ENCODE data around the gene SOX11.

SOX11 gene

DNA sequence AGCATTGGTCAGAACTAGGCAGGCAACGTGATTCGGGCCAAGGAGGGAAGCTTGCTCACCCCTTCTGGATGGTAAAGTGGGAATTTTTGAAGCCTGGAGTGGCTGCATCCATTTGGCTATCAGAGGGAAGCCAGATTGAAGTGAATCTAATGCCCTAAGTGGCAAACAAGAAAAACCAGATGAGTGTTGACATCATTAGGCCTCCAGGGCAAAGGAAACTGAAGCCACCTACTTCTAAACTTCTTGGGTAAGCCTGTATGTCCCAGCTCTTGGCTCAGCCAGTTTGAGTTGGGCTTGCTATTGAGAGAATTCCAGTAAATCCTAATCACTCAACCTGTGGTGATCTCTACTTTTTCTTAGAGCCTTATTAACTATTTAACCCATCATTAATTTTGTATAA, 20.9 kb downstream of the SOX11 start:
- Histone ChIP-seq H3K4me3 (ENCODE audit: low read depth in 1 of 5, low read length in 5 of 5) (no peak overlapping the region), H3K9me3 (ENCODE audit: control insufficient read depth in 5 of 5, low read length in 5 of 5) (peaks cover 0 to 2% (median 0%) of the 10 kb centered on the region in 5 donors), H3K27me3 (ENCODE audit: control insufficient read depth in 5 of 5, insufficient read depth in 4 of 5, low read length in 5 of 5) (peaks cover 0 to 6% (median 0%) of the 10 kb centered on the region in 5 donors), H3K9ac (ENCODE audit: low read length in 5 of 5) (no peak overlapping the region), H3K27ac (ENCODE audit: low read depth, low read length) (no peak overlapping the region), H3K36me3 (ENCODE audit: control insufficient read depth in 5 of 5, insufficient read depth in 5 of 5, low read length in 5 of 5) (no peaks in the 10 kb centered on the region), H3K4me1 (ENCODE audit: control insufficient read depth in 5 of 5, insufficient read depth in 5 of 5, low read length in 5 of 5) (no peaks in the 10 kb centered on the region)

DNA sequence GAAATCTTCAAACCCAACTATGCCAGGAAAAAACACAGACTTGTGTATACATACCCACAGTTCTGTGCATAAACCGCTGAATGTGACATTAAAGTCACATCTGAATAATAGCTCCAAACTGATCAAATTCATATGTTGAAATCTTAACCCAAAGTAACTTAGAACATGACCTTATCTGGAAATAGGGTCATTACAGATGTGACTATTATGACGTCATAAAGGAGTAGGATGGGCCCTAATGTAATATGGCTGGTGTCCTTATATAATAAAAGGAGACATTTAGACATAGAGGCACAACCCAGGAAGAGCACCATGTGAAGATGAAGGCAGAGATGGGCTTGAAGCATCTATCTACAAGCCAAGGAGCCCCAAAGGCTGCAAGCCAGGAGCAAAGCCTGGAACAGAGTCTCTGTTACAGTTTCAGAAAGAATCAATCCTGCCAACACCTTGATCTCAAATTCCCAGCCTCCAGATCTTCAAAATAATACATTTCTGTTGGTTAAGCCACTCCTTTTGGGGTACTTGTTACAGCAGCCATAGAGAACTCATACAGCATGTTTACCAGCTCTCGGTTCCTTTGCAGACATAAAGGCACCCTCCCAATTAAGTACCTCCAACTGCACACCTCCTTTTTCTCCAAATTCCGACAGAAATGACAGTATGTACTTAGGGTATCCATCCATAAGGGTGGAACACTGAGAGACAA, 27.6 kb downstream of the SOX11 start:
- peaks cover 0 to 10% (median 4%) of the 10 kb centered on the region in 5 donors for H3K9me3 ChIP-seq (ENCODE audit: control insufficient read depth in 5 of 5, low read length in 5 of 5)

DNA sequence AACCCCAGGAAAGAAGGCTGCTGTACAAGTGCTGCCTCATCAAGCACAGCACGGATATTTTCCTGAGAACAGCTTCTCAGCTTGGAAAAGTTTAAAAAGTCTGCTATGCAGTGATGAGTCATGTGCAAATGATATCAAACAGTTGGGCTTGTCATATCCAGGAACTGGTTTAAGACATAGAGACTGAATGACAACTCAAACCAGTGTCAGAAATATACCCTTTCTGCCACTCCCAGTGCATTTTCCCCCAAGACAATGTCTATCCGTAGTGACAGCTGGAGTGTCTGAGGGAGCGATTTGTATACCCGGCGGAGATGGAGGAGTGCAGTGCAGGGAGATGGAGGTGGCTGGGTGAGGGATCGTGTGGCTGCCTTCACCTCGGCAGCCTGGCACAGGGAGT, 28.2 kb downstream of the SOX11 start:
- H3K4me1 ChIP-seq (ENCODE audit: control insufficient read depth in 5 of 5, insufficient read depth in 5 of 5, low read length in 5 of 5) = no peaks in the 10 kb centered on the region
- H3K4me3 ChIP-seq (ENCODE audit: low read depth in 1 of 5, low read length in 5 of 5) = no peak overlapping the region
- no peaks in the 10 kb centered on the region for H3K36me3 ChIP-seq (ENCODE audit: control insufficient read depth in 5 of 5, insufficient read depth in 5 of 5, low read length in 5 of 5)
- H3K27me3 ChIP-seq (ENCODE audit: control insufficient read depth in 5 of 5, insufficient read depth in 4 of 5, low read length in 5 of 5) = peaks cover 0 to 4% (median 2%) of the 10 kb centered on the region in 5 donors
- H3K9ac ChIP-seq (ENCODE audit: low read length in 5 of 5) = no peak overlapping the region
- peaks cover 0 to 10% (median 4%) of the 10 kb centered on the region in 5 donors for H3K9me3 ChIP-seq (ENCODE audit: control insufficient read depth in 5 of 5, low read length in 5 of 5)
- no peak overlapping the region for H3K27ac ChIP-seq (ENCODE audit: low read depth, low read length)

More for the DNA sequence above, 27.6 kb downstream of the SOX11 start:
- Histone ChIP-seq H3K27me3 (ENCODE audit: control insufficient read depth in 5 of 5, insufficient read depth in 4 of 5, low read length in 5 of 5) (peaks cover 0 to 4% (median 2%) of the 10 kb centered on the region in 5 donors), H3K4me1 (ENCODE audit: control insufficient read depth in 5 of 5, insufficient read depth in 5 of 5, low read length in 5 of 5) (no peaks in the 10 kb centered on the region), H3K4me3 (ENCODE audit: low read depth in 1 of 5, low read length in 5 of 5) (no peak overlapping the region), H3K27ac (ENCODE audit: low read depth, low read length) (no peak overlapping the region), H3K9ac (ENCODE audit: low read length in 5 of 5) (no peak overlapping the region), H3K36me3 (ENCODE audit: control insufficient read depth in 5 of 5, insufficient read depth in 5 of 5, low read length in 5 of 5) (no peaks in the 10 kb centered on the region)

DNA sequence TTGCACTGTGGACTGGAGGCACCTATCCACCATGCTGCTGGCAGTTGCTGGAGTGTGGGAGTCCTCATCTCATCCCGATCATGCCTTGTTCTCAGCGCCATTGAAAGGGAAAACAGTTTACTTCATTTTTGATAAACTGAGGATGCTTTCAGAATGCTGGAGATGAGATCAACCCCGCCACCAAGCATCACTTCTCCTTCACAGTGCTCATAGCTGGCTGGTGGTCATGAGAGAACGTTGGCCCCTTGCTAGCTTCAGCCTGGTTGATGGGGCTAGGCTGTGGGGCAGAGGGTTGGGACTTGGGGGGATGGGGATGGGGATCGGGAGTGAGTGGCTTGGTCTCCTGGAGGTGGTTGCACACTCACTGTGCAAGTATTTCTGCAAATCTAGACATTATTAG, 30.1 kb downstream of the SOX11 start:
- H3K27me3 ChIP-seq (ENCODE audit: control insufficient read depth in 5 of 5, insufficient read depth in 4 of 5, low read length in 5 of 5) = peaks cover 0 to 6% (median 3%) of the 10 kb centered on the region in 5 donors
- H3K27ac ChIP-seq (ENCODE audit: low read depth, low read length) = no peak overlapping the region
- peaks cover 0 to 7% (median 4%) of the 10 kb centered on the region in 5 donors for H3K4me1 ChIP-seq (ENCODE audit: control insufficient read depth in 5 of 5, insufficient read depth in 5 of 5, low read length in 5 of 5)
- no peak overlapping the region for H3K9ac ChIP-seq (ENCODE audit: low read length in 5 of 5)
- peaks cover 0 to 10% (median 4%) of the 10 kb centered on the region in 5 donors for H3K9me3 ChIP-seq (ENCODE audit: control insufficient read depth in 5 of 5, low read length in 5 of 5)
- H3K4me3 ChIP-seq (ENCODE audit: low read depth in 1 of 5, low read length in 5 of 5) = no peak overlapping the region
- H3K36me3 ChIP-seq (ENCODE audit: control insufficient read depth in 5 of 5, insufficient read depth in 5 of 5, low read length in 5 of 5) = no peaks in the 10 kb centered on the region

DNA sequence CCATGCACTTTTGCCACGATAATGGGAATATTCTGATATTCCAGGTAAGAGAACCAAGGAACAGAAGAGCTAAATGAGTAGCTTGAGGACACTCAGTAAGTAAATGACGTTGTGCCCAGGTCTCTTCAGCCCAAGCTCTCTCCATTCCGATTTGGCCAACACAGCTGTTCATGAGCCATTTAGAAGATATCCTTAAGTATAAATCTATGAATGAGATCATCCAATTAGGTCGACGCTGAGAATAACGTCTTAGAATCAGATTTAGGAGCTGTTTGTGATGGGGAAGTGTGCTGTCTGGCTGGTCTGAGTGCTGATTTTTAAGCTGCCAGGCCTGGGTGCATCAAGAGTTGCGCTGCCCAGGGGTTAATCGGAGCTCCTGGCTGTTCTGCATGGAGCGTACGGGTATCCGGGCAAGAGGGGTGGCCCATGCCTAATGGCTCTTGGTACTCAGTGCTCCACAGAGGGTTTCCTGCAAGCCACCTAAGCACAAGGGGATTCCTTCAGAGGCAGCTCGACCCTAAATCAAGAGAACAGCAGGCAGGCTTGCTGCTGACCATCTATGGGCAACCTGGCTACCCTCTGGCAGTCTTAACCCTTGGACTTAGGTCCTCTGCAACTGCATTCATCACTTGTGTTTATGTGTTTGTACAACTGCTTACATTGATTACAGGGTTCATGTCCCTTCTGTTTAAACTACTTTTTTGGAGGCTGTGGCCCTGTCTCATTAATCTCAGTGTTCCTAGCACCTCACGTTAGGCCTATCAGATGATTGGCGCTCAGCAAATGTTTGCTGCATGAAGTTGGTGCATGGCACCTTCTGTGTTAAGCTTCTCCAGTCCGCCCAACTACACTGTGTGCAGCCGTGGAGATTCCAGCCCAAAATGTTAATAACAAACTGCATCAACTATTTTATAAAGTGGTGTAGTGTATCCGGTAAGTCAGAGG, 31.9 kb downstream of the SOX11 start:
- Histone ChIP-seq H3K9ac (ENCODE audit: low read length in 5 of 5) (no peak overlapping the region), H3K27me3 (ENCODE audit: control insufficient read depth in 5 of 5, insufficient read depth in 4 of 5, low read length in 5 of 5) (peaks cover 0 to 3% (median 2%) of the 10 kb centered on the region in 5 donors), H3K27ac (ENCODE audit: low read depth, low read length) (no peak overlapping the region), H3K4me1 (ENCODE audit: control insufficient read depth in 5 of 5, insufficient read depth in 5 of 5, low read length in 5 of 5) (peaks cover 0 to 7% (median 4%) of the 10 kb centered on the region in 5 donors), H3K9me3 (ENCODE audit: control insufficient read depth in 5 of 5, low read length in 5 of 5) (peaks cover 0 to 8% (median 0%) of the 10 kb centered on the region in 5 donors), H3K4me3 (ENCODE audit: low read depth in 1 of 5, low read length in 5 of 5) (no peak overlapping the region), H3K36me3 (ENCODE audit: control insufficient read depth in 5 of 5, insufficient read depth in 5 of 5, low read length in 5 of 5) (no peaks in the 10 kb centered on the region)

DNA sequence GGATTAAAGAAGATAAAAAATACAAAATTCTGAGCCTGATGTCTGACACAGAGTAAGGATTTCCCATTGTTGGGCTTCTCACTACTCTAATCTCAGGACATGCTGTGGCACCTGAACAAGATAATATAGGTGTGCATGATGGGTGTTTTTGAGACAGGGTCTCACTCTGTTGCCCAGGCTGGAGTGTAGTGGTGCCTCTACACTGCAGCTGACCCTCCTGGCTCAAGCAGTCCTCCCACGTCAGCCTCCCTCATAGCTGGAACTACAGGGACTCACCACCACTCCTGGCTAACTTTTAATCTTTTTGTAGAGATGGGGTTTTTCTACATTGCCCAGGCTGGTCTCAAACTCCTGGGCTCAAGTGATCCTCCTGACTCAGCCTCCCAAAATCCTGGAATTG, 32.9 kb downstream of the SOX11 start:
- Histone ChIP-seq H3K9ac (ENCODE audit: low read length in 5 of 5) (no peak overlapping the region), H3K36me3 (ENCODE audit: control insufficient read depth in 5 of 5, insufficient read depth in 5 of 5, low read length in 5 of 5) (no peaks in the 10 kb centered on the region), H3K4me1 (ENCODE audit: control insufficient read depth in 5 of 5, insufficient read depth in 5 of 5, low read length in 5 of 5) (peaks cover 0 to 7% (median 4%) of the 10 kb centered on the region in 5 donors), H3K27ac (ENCODE audit: low read depth, low read length) (no peak overlapping the region), H3K9me3 (ENCODE audit: control insufficient read depth in 5 of 5, low read length in 5 of 5) (peaks cover 0 to 4% (median 0%) of the 10 kb centered on the region in 5 donors), H3K27me3 (ENCODE audit: control insufficient read depth in 5 of 5, insufficient read depth in 4 of 5, low read length in 5 of 5) (peaks cover 0 to 3% (median under 1%) of the 10 kb centered on the region in 5 donors), H3K4me3 (ENCODE audit: low read depth in 1 of 5, low read length in 5 of 5) (no peak overlapping the region)

DNA sequence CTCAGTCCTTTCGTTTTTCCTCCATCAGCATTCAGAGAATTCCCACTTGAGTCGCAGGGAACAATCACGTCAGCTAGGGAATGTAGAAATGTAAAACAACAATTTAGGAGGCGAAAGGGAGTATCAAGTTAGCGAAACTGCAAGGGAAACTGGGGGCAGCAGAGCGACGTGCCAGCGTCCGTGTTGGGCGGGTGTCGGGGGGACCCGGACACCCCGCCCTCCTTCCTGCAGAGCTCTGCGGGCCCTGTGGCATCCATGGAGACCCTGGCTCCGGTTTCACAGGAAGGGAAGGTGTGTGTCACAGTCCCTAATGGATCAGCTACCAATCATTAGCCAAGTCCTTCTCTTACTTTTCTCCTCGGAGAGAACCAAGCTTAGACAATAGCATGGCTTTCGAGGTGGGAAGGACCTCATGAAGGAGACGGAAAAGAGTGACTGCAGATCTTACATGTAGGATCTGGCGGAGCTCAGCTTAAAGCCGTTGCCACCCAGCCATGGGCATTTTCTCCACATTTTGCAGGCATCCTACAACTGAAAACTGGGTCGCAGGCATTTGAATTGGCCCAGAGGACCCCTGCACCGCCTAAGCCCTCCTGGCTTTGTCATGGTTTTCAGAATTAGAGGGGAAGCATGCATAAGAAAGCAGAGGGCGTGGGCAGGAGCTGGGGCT, 33.7 kb downstream of the SOX11 start:
- peaks cover 0 to 7% (median 4%) of the 10 kb centered on the region in 5 donors for H3K4me1 ChIP-seq (ENCODE audit: control insufficient read depth in 5 of 5, insufficient read depth in 5 of 5, low read length in 5 of 5)
- peak overlapping the region in 1 of 5 donors; percentile 42 for H3K9ac ChIP-seq (ENCODE audit: low read length in 5 of 5)
- H3K27ac ChIP-seq (ENCODE audit: low read depth, low read length) = no peak overlapping the region
- no peaks in the 10 kb centered on the region for H3K9me3 ChIP-seq (ENCODE audit: control insufficient read depth in 5 of 5, low read length in 5 of 5)
- no peaks in the 10 kb centered on the region for H3K36me3 ChIP-seq (ENCODE audit: control insufficient read depth in 5 of 5, insufficient read depth in 5 of 5, low read length in 5 of 5)
- peaks cover 0 to 3% (median 0%) of the 10 kb centered on the region in 5 donors for H3K27me3 ChIP-seq (ENCODE audit: control insufficient read depth in 5 of 5, insufficient read depth in 4 of 5, low read length in 5 of 5)
- H3K4me3 ChIP-seq (ENCODE audit: low read depth in 1 of 5, low read length in 5 of 5) = peak overlapping the region in 4 of 5 donors; percentile 5 to 49 (median 40)

DNA sequence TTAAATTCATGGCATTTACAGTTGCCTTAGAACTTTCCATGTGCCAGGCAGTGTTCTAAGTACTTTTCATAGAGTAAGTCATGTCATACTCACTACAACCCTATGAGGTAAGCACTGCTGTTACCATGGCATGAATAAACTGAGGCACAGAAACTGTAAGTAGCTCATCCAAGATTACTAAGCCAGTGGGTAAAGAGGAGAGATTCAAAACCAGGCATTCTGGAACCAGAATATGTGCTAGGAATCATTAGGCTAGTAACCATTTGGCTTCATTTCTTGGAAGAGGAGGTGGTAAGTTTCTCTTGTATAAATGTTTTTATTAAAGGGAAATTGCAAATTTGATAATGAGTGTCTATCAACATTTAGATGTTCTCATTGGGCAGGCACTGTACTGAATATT, 35.1 kb downstream of the SOX11 start:
- peaks cover 0 to 3% (median 2%) of the 10 kb centered on the region in 5 donors for H3K27me3 ChIP-seq (ENCODE audit: control insufficient read depth in 5 of 5, insufficient read depth in 4 of 5, low read length in 5 of 5)
- no peaks in the 10 kb centered on the region for H3K9me3 ChIP-seq (ENCODE audit: control insufficient read depth in 5 of 5, low read length in 5 of 5)
- H3K9ac ChIP-seq (ENCODE audit: low read length in 5 of 5) = no peak overlapping the region
- H3K4me3 ChIP-seq (ENCODE audit: low read depth in 1 of 5, low read length in 5 of 5) = no peak overlapping the region
- no peak overlapping the region for H3K27ac ChIP-seq (ENCODE audit: low read depth, low read length)
- no peaks in the 10 kb centered on the region for H3K36me3 ChIP-seq (ENCODE audit: control insufficient read depth in 5 of 5, insufficient read depth in 5 of 5, low read length in 5 of 5)
- H3K4me1 ChIP-seq (ENCODE audit: control insufficient read depth in 5 of 5, insufficient read depth in 5 of 5, low read length in 5 of 5) = peaks cover 0 to 7% (median 4%) of the 10 kb centered on the region in 5 donors

DNA sequence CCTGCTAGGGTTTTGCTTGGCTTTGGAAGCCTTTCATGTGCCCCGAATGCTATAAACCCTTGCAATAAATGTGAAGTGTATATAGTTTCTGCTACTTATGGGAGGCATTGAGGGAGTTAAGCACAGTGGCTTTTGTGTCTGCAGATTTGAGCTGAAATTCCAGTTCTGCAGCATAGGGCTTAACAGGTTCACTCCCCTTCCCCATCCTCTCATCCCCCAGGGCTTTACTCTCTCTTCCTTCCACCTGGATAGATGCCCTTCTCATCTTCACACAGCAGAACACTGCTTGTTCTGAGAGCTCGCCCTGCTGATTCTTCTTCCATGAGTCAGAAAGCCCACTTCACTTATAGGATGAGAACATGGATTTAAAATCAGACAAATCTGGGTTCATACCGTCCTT, 37.2 kb downstream of the SOX11 start:
- no peak overlapping the region for H3K27ac ChIP-seq (ENCODE audit: low read depth, low read length)
- H3K27me3 ChIP-seq (ENCODE audit: control insufficient read depth in 5 of 5, insufficient read depth in 4 of 5, low read length in 5 of 5) = peaks cover 0 to 3% (median 2%) of the 10 kb centered on the region in 5 donors
- no peak overlapping the region for H3K4me3 ChIP-seq (ENCODE audit: low read depth in 1 of 5, low read length in 5 of 5)
- H3K36me3 ChIP-seq (ENCODE audit: control insufficient read depth in 5 of 5, insufficient read depth in 5 of 5, low read length in 5 of 5) = no peaks in the 10 kb centered on the region
- no peaks in the 10 kb centered on the region for H3K9me3 ChIP-seq (ENCODE audit: control insufficient read depth in 5 of 5, low read length in 5 of 5)
- H3K4me1 ChIP-seq (ENCODE audit: control insufficient read depth in 5 of 5, insufficient read depth in 5 of 5, low read length in 5 of 5) = peaks cover 0 to 7% (median 4%) of the 10 kb centered on the region in 5 donors
- no peak overlapping the region for H3K9ac ChIP-seq (ENCODE audit: low read length in 5 of 5)

Data from subcutaneous abdominal adipose tissue (tissue), 5 donors.